GM23338 (cell line): ENCODE data around the gene TBCD. TPM values are rescaled to one million over a fixed set of nuclear protein-coding genes. Genes with fewer than 3 reads are reported as not detected.

Experiments
- ATAC-seq: fragments of 200-7000 bp; cut with Tn5 transposase; 3 replicates; pipeline ENCODE4 v1.9.1; 2020
- DNase-seq: peaks from one replicate; pipeline ENCODE4 v3.0.0-alpha.2; 2015; ENCODE audit warnings: low spot score
- H2AFZ ChIP-seq: fragments of 200-600 bp; sonication (generic); 2 replicates; pipeline ENCODE4 v1.8.0; 2016; ENCODE audit warnings: antibody characterized with exemption, mild to moderate bottlenecking, moderate library complexity
- H3F3A ChIP-seq: fragments of 200-600 bp; sonication (generic); replicated peaks from 2 replicates; pipeline ENCODE4 v1.8.0; 2017; ENCODE audit warnings: antibody characterized with exemption, mixed run types, low read depth
- H3K27ac ChIP-seq: fragments of 200-600 bp; sonication (generic); 2 replicates; pipeline ENCODE4 v1.6.1; 2016; ENCODE audit warnings: low read depth
- H3K27me3 ChIP-seq: fragments of 200-600 bp; sonication (generic); 2 replicates; pipeline ENCODE4 v1.8.0; 2016; ENCODE audit warnings: mild to moderate bottlenecking, mixed run types, moderate library complexity; ENCODE audit not compliant: insufficient read depth
- H3K36me3 ChIP-seq: fragments of 200-600 bp; sonication (generic); 2 replicates; pipeline ENCODE4 v1.8.0; 2016; ENCODE audit warnings: mild to moderate bottlenecking; ENCODE audit not compliant: insufficient read depth
- H3K4me1 ChIP-seq: fragments of 200-600 bp; sonication (generic); 2 replicates; pipeline ENCODE4 v1.8.0; 2016; ENCODE audit warnings: mild to moderate bottlenecking, moderate library complexity; ENCODE audit not compliant: insufficient read depth
- H3K4me2 ChIP-seq: fragments of 200-600 bp; sonication (generic); 2 replicates; pipeline ENCODE4 v1.7.1; 2017; ENCODE audit warnings: mixed run types
- H3K4me3 ChIP-seq: fragments of 200-600 bp; sonication (generic); 2 replicates; pipeline ENCODE4 v1.6.1; 2016; ENCODE audit warnings: mixed run types
- H3K79me2 ChIP-seq: fragments of 200-600 bp; sonication (generic); replicated peaks from 2 replicates; pipeline ENCODE4 v1.8.0; 2017; ENCODE audit warnings: mild to moderate bottlenecking; ENCODE audit not compliant: insufficient read depth
- H3K9me2 ChIP-seq: fragments of 200-600 bp; sonication (generic); 2 replicates; pipeline ENCODE4 v1.8.0; 2017; ENCODE audit not compliant: insufficient read depth
- H4K20me1 ChIP-seq: fragments of 200-600 bp; sonication (generic); replicated peaks from 2 replicates; pipeline ENCODE4 v1.8.0; 2017; ENCODE audit warnings: mild to moderate bottlenecking; ENCODE audit not compliant: insufficient read depth
- H3K27ac Mint-ChIP-seq: 2 replicates; pipeline ENCODE4 v1.8.0; 2020; ENCODE audit warnings: inconsistent platforms, mild to moderate bottlenecking, moderate library complexity, mixed read lengths
- H3K27me3 Mint-ChIP-seq: 3 replicates; pipeline ENCODE4 v1.8.0; 2022; ENCODE audit warnings: low read depth, mild to moderate bottlenecking, moderate library complexity, mixed read lengths, inconsistent platforms; ENCODE audit not compliant: insufficient read depth, poor library complexity
- H3K36me3 Mint-ChIP-seq: 3 replicates; pipeline ENCODE4 v1.8.0; 2021; ENCODE audit warnings: low read depth, mild to moderate bottlenecking, inconsistent platforms, moderate library complexity, mixed read lengths
- H3K4me1 Mint-ChIP-seq: 3 replicates; pipeline ENCODE4 v1.8.0; 2020; ENCODE audit warnings: mild to moderate bottlenecking, inconsistent platforms, mixed read lengths
- H3K4me3 Mint-ChIP-seq: 3 replicates; pipeline ENCODE4 v1.8.0; 2021; ENCODE audit warnings: moderate library complexity, mild to moderate bottlenecking, inconsistent platforms, mixed read lengths
- H3K9me3 Mint-ChIP-seq: 3 replicates; pipeline ENCODE4 v1.8.0; 2020; ENCODE audit warnings: moderate library complexity, mild to moderate bottlenecking, inconsistent platforms, mixed read lengths
- CREB1 ChIP-seq: fragments of 250-450 bp; sonication (Bioruptor Pico); IDR thresholded peaks from 2 replicates; pipeline ENCODE4 v1.5.0; 2020; ENCODE audit warnings: low read depth, mild to moderate bottlenecking, moderate library complexity
- CTCF ChIP-seq, 2 experiments: fragments of 200-600 bp in 1 of 2; sonication (generic) in 1 of 2; conservative IDR thresholded peaks; 2 replicates each; pipeline versions ENCODE4 v1.5.1 to v1.6.1; 2016 to 2017; ENCODE audit warnings: antibody characterized with exemption in 2 of 2, low read depth in 2 of 2, mild to moderate bottlenecking in 2 of 2, moderate library complexity in 1 of 2
- ETS1 ChIP-seq: IDR thresholded peaks from 2 replicates; pipeline ENCODE4 v1.6.1; 2016; ENCODE audit warnings: antibody characterized with exemption
- EZH2 ChIP-seq: fragments of 200-600 bp; sonication (generic); IDR thresholded peaks from one replicate; pipeline ENCODE4 v1.8.0; 2017; ENCODE audit warnings: antibody characterized with exemption, mild to moderate bottlenecking, low read depth; ENCODE audit not compliant: unreplicated experiment
- EZH2phosphoT487 ChIP-seq: fragments of 200-600 bp; sonication (generic); IDR thresholded peaks from one replicate; pipeline ENCODE4 v1.8.1; 2018; ENCODE audit warnings: antibody characterized with exemption; ENCODE audit not compliant: unreplicated experiment
- NANOG ChIP-seq: IDR thresholded peaks from 2 replicates; pipeline ENCODE4 v1.6.1; 2016; ENCODE audit warnings: antibody characterized with exemption, borderline replicate concordance
- POLR2AphosphoS5 ChIP-seq: IDR thresholded peaks from 2 replicates; pipeline ENCODE4 v1.6.1; 2016; ENCODE audit warnings: antibody characterized with exemption, low read depth
- STAT1 ChIP-seq: IDR thresholded peaks from one replicate; pipeline ENCODE4 v1.6.1; 2016; ENCODE audit warnings: antibody characterized with exemption; ENCODE audit not compliant: unreplicated experiment
- ZNF114 ChIP-seq: fragments of 250-450 bp; sonication (Bioruptor Pico); IDR thresholded peaks from 2 replicates; pipeline ENCODE4 v1.5.0; 2020; ENCODE audit warnings: mild to moderate bottlenecking, moderate library complexity
- polyA plus RNA-seq: library from polyadenylated mRNA; unstranded; fragments of >200 nt; fragmentation: Nextera tagmentation; extraction: Ambion mirVana; gene quantifications from 2 replicates; pipeline ENCODE4 v1.2.1, GENCODE V29; 2016
- total RNA-seq: library from RNA; depleted of rRNA; stranded (reverse); fragments of >200 nt; shearing (Covaris generic); gene quantifications from 2 replicates; pipeline ENCODE4 v1.2.3, GENCODE V29; 2014
- TF ChIP-seq, protein P1 (sequence below): IDR thresholded peaks from one replicate; pipeline ENCODE4 v1.6.1; 2018; ENCODE audit warnings: antibody characterized with exemption; ENCODE audit not compliant: unreplicated experiment

The TBCD gene
- total and polyA plus RNA-seq, 2 experiments from 2014 or later, result 75.0 to 116 TPM

- no peaks in the 10 kb centered on the region for H3K4me1 ChIP-seq
- DNase-seq (no peak), ATAC-seq (no peak)
- H4K20me1 ChIP-seq, result no peaks in the 10 kb centered on the region
- no peaks in the 10 kb centered on the region for H3F3A ChIP-seq
- H3K36me3 Mint-ChIP-seq, result peaks cover 100% of the 10 kb centered on the region
- no peak overlapping the region for H3K27ac Mint-ChIP-seq
- H3K79me2 ChIP-seq, result no peaks in the 10 kb centered on the region
- no peaks in the 10 kb centered on the region for H3K4me1 Mint-ChIP-seq
- peaks cover 22% of the 10 kb centered on the region for H3K27me3 Mint-ChIP-seq
- no peak overlapping the region for H3K4me3 Mint-ChIP-seq
- H3K27ac ChIP-seq, result no peak overlapping the region
- TF ChIP-seq ETS1 (no peak), POLR2AphosphoS5 (no peak), NANOG (no peak)
- no peak overlapping the region for H3K4me3 ChIP-seq
- H3K27me3 ChIP-seq, result no peaks in the 10 kb centered on the region
- peaks cover 5% of the 10 kb centered on the region; the same call in 1 of the 2 replicates for H3K36me3 ChIP-seq
- no peak overlapping the region for H2AFZ ChIP-seq
- H3K9me3 Mint-ChIP-seq, result peaks cover 100% of the 10 kb centered on the region
- H3K4me2 ChIP-seq, result no peak overlapping the region
- no peaks in the 10 kb centered on the region; the same call in 1 of the 2 replicates for H3K9me2 ChIP-seq
Observed at GRCh38 chr17:82950525-82951102, 198.7 kb downstream of the TBCD start.

GRCh38 chr17:82952019-82952418, 200.2 kb downstream of the TBCD start:
- no peak overlapping the region for H3K4me2 ChIP-seq
- no peak for ATAC-seq
- H4K20me1 ChIP-seq, result no peaks in the 10 kb centered on the region
- H3K27me3 ChIP-seq, result no peaks in the 10 kb centered on the region
- peaks cover 5% of the 10 kb centered on the region; the same call in 1 of the 2 replicates for H3K36me3 ChIP-seq
- no peak overlapping the region for H3K27ac ChIP-seq
- DNase-seq, result no peak
- no peak overlapping the region for H3K27ac Mint-ChIP-seq
- H3K79me2 ChIP-seq, result no peaks in the 10 kb centered on the region
- H2AFZ ChIP-seq, result no peak overlapping the region
- H3K9me2 ChIP-seq, result no peaks in the 10 kb centered on the region; the same call in 1 of the 2 replicates
- no peak overlapping the region for H3K4me3 ChIP-seq
- H3K36me3 Mint-ChIP-seq, result peaks cover 93% of the 10 kb centered on the region
- peaks cover 90% of the 10 kb centered on the region for H3K9me3 Mint-ChIP-seq
- no peak overlapping the region for H3K4me3 Mint-ChIP-seq
- no peaks in the 10 kb centered on the region for H3K4me1 ChIP-seq
- H3F3A ChIP-seq, result no peaks in the 10 kb centered on the region
- H3K27me3 Mint-ChIP-seq, result peaks cover 20% of the 10 kb centered on the region
- H3K4me1 Mint-ChIP-seq, result no peaks in the 10 kb centered on the region
- no peak for TF ChIP-seq POLR2AphosphoS5
- no peak for TF ChIP-seq ZNF114 (CRISPR knock-in tag)
- TF ChIP-seq CTCF (conservative IDR thresholded peaks at IDR 0.05; ENCODE audit: low read depth in 2 of 2), result no peak
- TF ChIP-seq STAT1, result no peak
- no peak for TF ChIP-seq EZH2phosphoT487
- no peak for TF ChIP-seq EZH2
- no peak for TF ChIP-seq CREB1
- TF ChIP-seq, protein P1, sequence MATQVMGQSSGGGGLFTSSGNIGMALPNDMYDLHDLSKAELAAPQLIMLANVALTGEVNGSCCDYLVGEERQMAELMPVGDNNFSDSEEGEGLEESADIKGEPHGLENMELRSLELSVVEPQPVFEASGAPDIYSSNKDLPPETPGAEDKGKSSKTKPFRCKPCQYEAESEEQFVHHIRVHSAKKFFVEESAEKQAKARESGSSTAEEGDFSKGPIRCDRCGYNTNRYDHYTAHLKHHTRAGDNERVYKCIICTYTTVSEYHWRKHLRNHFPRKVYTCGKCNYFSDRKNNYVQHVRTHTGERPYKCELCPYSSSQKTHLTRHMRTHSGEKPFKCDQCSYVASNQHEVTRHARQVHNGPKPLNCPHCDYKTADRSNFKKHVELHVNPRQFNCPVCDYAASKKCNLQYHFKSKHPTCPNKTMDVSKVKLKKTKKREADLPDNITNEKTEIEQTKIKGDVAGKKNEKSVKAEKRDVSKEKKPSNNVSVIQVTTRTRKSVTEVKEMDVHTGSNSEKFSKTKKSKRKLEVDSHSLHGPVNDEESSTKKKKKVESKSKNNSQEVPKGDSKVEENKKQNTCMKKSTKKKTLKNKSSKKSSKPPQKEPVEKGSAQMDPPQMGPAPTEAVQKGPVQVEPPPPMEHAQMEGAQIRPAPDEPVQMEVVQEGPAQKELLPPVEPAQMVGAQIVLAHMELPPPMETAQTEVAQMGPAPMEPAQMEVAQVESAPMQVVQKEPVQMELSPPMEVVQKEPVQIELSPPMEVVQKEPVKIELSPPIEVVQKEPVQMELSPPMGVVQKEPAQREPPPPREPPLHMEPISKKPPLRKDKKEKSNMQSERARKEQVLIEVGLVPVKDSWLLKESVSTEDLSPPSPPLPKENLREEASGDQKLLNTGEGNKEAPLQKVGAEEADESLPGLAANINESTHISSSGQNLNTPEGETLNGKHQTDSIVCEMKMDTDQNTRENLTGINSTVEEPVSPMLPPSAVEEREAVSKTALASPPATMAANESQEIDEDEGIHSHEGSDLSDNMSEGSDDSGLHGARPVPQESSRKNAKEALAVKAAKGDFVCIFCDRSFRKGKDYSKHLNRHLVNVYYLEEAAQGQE, result no peak
- TF ChIP-seq NANOG, result no peak
